Urinary bladder (tissue), 4 donors: Measurements from ENCODE around the gene SLC43A3. TPM values are rescaled to one million over a fixed set of nuclear protein-coding genes. Genes with fewer than 3 reads are reported as not detected.
"Not testable (repeated sequence)": the region's sequence is repeated elsewhere in the genome, so short reads cannot be mapped to it uniquely, and the experiment has no call there.

ENCODE experiments used
- DNase-seq: peaks from one replicate; pipeline ENCODE4 v3.0.0-alpha.2; 2015; ENCODE audit errors: extremely low spot score
- H3K27ac ChIP-seq: one replicate; pipeline ENCODE4 v1.5.1; 2013; ENCODE audit warnings: low read depth, mild to moderate bottlenecking, moderate library complexity
- H3K36me3 ChIP-seq: one replicate; pipeline ENCODE4 v1.6.1; 2013; ENCODE audit warnings: mild to moderate bottlenecking, moderate library complexity; ENCODE audit not compliant: insufficient read depth
- H3K4me1 ChIP-seq: one replicate; pipeline ENCODE4 v1.6.1; 2013; ENCODE audit warnings: mild to moderate bottlenecking, moderate library complexity; ENCODE audit not compliant: insufficient read depth
- H3K4me3 ChIP-seq: one replicate; pipeline ENCODE4 v1.5.1; 2013; ENCODE audit warnings: low read depth, low read length
- WGBS: extraction: QIAGEN DNeasy Blood & Tissue Kit; methylation state at CpG from one replicate; pipeline ENCODE4 v1.1.7; 2013; 5-methylcytosine and 5-hydroxymethylcytosine counted together
- polyA plus RNA-seq: library from polyadenylated mRNA; stranded (reverse); fragments of 200-250 nt; gene quantifications from one replicate; pipeline ENCODE4 v1.2.3, GENCODE V29; 2013
- small RNA-seq: library from RNA; depleted of rRNA; stranded (forward); fragments of <200 nt; gene quantifications from one replicate; pipeline ENCODE3, GENCODE V24; 2014
- total RNA-seq: library from RNA; depleted of rRNA; stranded (reverse); fragments of >200 nt; gene quantifications from one replicate; pipeline ENCODE4 v1.2.3, GENCODE V29; 2014
- donor health status: healthy with polysubstance abuse.
- donor health status: healthy.

Gene SLC43A3
- total and polyA plus RNA-seq, 2 donors, result 27.3 to 39.7 TPM

DNA sequence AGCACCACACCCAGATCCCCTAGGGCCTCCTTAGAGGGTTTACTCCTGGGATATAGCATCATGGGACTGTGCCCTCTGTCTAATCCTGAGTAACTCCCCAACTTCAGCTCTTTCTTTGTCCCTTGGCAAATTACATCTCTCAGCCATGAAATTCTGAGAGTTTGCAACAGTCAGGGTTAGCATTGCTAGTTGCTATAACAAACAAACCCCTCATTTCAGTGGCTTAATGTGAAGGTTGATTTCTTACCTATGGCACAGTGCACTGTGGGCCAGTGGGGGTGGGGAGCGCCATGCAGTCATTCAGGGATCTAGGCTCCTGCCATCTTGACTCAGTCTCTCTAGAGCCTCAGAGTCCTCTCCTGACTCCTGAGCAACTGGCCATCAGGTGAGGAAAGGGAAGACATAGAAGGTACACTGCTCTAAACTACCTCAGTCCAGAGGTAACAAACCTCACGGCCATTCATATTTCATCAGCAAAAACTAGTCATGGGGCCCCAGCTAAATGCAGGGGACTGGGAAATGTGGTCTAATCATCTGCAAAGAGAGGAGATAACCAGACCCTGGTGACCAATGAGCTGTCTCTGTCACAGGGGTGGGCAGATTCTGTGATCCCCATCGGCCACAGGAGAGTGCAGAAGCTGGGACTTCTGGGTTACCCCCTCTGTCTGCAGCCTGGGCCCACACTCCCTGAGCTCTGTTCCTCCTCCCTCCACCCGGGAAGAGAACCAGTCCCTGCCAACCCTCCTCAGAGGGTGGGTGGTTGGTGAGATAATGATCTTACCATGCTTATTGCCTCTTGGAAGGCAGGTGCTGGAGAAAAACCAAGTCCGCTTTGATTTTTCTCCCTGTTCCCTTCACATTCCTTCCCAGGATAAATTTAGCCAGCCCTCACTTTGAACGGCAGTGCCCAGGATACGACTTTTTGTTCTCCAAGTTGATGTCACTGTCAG, 63.5 kb downstream of the SLC43A3 start:
- H3K4me1 ChIP-seq, result no peaks in the 10 kb centered on the region
- WGBS, result 67% methylated on average over 7 of the region's 7 CpGs
- no peaks in the 10 kb centered on the region for H3K36me3 ChIP-seq
- H3K4me3 ChIP-seq, result no peak overlapping the region
- no peak for DNase-seq
- H3K27ac ChIP-seq, result no peak overlapping the region

DNA sequence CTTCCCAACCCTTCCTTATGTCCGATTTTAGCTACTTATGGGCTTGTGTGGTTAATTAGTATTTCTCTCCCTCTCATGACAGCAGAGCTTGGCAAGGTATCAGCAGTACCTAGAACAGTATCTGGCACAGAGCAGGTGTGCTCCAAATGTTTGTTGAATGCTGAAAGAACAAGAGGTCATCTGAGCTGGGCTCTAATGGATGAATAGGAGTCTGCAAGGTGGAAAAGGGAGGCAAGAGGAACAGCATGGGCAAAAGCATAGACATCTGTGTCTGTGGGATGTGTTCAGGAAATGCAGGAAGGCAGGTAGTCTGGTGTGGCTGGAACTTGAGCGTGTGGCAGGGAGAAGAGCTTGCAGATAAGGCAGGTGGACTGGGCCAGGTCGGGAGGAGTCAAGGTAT, 65.0 kb downstream of the SLC43A3 start:
- no peak overlapping the region for H3K4me3 ChIP-seq
- no peak for DNase-seq
- WGBS, result 88% methylated on average over 3 of the region's 3 CpGs
- H3K4me1 ChIP-seq, result no peaks in the 10 kb centered on the region
- no peak overlapping the region for H3K27ac ChIP-seq
- H3K36me3 ChIP-seq, result no peaks in the 10 kb centered on the region

DNA sequence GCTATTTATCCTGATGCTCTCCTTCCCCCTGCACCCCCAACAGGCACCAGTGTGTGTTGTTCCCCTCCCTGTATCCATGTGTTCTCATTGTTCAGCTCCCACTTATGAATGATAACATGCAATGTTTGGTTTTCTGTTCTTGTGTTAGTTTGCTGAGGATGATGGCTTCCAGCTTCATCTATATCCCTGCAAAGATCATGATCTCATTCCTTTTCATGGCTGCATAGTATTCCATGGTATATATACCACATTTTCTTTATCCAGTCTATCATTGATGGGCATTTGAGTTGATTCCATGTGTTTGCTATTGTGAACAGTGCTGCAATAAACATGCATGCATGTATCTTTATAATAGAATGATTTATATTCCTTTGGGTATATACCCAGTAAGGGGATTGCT, 65.5 kb downstream of the SLC43A3 start:
- H3K4me1 ChIP-seq, result not testable (repeated sequence)

DNA sequence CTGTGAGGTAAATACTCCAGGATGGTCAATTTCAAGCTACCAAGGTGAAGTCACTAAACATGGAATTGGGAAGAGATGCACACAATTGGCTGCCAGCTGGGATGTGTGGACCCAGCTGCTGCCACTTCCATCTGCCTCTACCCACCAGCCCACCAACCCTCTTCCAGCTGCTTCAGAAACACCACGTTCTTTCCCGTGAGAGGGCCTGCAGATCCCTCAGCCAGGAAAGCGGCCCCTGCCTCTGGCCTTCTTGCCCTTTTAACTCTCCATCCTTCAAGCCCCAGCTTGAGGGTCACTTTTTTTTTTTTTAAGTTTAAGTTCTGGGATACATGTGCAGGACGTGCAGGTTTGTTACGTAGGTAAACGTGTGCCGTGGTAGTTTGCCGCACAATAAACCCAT, 65.9 kb downstream of the SLC43A3 start:
- Histone ChIP-seq H3K27ac (no peak overlapping the region), H3K4me3 (no peak overlapping the region), H3K36me3 (no peaks in the 10 kb centered on the region), H3K4me1 (no peaks in the 10 kb centered on the region)
- no peak for DNase-seq
- 93% methylated on average over 8 of the region's 8 CpGs for WGBS

More for the DNA sequence above, 65.5 kb downstream of the SLC43A3 start:
- H3K36me3 ChIP-seq, H3K27ac ChIP-seq, DNase-seq, H3K4me3 ChIP-seq: not testable (repeated sequence)

DNA sequence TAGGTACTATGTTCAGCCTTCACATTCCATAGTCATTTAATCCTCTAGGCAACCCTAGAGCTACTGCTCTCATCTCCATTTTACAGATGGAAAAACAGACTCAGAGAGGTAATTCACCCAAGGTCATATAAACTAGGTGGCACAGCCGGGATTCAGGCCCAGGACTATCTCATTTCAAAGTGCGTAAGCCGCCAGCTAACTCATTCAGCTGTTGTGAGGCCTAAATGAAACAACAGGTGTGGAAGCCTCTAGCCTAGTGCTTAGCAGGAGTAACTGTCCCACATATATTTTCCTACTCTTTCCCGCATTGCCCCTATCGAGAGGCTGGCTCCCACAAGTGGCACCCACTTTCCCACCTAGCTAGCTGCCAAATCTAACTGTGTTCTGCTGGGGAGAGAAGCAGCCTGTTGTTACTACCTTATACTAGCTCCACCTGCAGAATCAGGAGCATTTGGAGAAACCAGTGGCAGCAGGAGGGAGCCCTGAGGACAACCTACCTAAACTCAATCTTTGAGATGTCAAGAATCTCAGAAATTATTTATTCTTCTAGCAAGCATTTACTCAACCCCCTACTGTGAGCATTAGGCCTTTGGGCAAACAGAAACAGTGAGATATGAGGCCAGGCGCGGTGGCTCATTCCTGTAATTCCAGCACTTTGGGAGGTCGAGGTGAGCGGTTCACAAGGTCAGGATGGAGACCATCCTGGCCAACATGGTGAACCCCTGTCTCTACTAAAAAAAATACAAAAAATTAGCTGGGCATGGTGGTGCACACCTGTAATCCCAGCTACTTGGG, 66.8 kb downstream of the SLC43A3 start:
- Histone ChIP-seq H3K4me3 (no peak overlapping the region), H3K36me3 (no peaks in the 10 kb centered on the region), H3K27ac (no peak overlapping the region), H3K4me1 (no peaks in the 10 kb centered on the region)
- DNase-seq, result no peak
- WGBS, result 91% methylated on average over 9 of the region's 9 CpGs

DNA sequence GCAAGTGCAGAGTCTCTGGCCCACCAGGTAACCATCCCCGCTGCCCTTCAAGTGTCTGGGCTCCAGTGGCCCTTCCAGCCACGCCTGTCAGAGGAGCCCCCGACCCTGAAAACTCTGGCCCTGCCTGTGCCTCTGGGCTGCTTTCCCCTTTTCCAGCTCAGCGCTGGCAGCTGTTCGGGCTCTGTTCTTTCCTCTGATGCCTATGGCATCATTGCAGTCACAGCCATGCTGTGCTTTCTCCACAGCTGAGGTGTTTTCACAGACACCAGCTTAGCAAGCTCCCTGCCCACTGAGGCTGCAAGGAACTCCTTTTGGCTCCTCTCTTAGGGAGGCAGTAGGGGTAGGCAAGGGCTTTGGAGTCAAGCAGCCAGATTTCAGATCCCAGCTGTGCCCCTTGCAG, 67.5 kb downstream of the SLC43A3 start:
- WGBS, result 84% methylated on average over 5 of the region's 5 CpGs
- Histone ChIP-seq H3K4me3 (no peak overlapping the region), H3K4me1 (no peaks in the 10 kb centered on the region), H3K27ac (no peak overlapping the region), H3K36me3 (no peaks in the 10 kb centered on the region)
- DNase-seq, result no peak

DNA sequence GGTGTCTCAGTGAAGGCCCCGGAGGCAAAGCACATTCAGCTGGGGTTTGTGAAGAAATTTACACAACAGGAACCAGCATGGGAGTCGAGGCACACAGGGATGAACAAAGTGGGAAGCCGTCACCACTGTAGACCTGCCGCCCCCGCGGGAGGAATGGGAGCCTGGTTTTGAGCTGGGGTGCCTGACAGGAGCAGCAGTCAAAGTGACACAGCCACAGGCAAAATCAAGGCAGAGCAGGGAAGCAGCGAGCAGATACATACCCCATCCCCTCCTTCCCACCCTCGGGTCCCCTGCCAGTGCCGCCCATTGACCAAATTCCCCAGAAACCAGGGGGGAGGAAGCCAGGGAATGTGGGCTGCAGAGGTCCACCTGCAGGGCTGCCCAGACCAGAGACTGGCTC, 67.9 kb downstream of the SLC43A3 start:
- 77% methylated on average over 9 of the region's 9 CpGs for WGBS
- no peak for DNase-seq
- no peak overlapping the region for H3K4me3 ChIP-seq
- H3K27ac ChIP-seq, result no peak overlapping the region
- H3K36me3 ChIP-seq, result no peaks in the 10 kb centered on the region
- no peaks in the 10 kb centered on the region for H3K4me1 ChIP-seq

DNA sequence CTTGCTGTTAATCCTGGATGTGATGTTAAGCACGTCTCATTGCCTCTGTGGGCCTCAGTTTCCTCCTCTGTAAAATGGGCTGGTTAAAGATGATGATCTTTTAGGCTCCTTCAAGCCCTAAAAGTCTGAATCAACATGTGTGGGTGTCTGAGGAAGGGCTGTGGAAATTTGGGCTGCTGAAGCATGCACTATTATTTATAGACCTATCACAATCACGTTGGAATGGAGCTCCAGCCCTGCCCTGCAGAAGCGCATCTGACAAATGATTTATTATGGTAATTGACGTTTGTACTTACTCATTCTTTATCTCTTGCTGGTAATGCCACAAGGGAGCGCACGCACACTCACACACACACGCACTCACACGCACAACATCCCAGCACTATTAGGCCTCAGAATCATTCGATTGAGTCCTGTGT, 68.4 kb downstream of the SLC43A3 start:
- H3K36me3 ChIP-seq, result no peaks in the 10 kb centered on the region
- no peak overlapping the region for H3K27ac ChIP-seq
- 70% methylated on average over 9 of the region's 9 CpGs for WGBS
- no peak for DNase-seq
- H3K4me3 ChIP-seq, result no peak overlapping the region
- no peaks in the 10 kb centered on the region for H3K4me1 ChIP-seq

DNA sequence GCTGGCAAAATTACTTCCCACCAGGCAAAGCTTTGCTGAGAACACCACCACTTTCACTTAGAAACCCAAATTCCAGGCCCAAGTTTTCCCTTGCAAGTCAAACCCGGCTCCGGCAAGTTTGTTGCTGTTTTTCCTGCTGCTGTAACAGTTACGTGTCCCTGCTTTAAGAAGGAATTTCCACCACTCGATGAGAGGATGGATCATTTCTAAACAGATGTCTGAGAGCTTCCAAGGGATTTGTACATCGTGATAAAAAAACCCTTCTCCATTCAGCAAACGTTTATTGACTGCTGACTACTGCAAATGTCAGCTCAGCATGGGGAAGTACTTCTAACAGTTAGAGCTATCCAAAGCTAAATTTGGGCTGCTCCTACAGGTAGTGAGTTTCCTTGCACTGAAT, 69.1 kb downstream of the SLC43A3 start:
- no peaks in the 10 kb centered on the region for H3K36me3 ChIP-seq
- no peak for DNase-seq
- H3K27ac ChIP-seq, result no peak overlapping the region
- no peak overlapping the region for H3K4me3 ChIP-seq
- no peaks in the 10 kb centered on the region for H3K4me1 ChIP-seq
- 16% methylated on average over 6 of the region's 6 CpGs for WGBS

DNA sequence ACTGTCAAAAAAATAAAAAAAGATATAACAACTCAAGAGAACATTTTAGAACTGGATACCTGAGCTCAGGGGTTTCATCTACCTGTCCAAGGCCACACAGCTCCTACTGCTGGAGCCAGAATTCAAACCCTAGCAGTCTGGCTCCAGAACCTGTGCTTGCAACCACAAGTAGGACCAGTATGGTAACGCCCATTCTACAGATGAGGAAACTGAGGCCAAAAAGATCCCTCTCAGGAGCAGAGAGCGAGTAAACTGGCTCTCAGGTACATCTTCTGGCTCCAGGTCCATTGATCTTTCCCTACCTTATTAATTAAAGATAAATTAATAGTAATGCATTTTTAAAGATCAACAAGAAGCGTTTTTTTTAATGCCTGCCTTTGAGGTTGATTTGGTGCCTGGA, 69.6 kb downstream of the SLC43A3 start:
- WGBS, result 83% methylated on average over 3 of the region's 3 CpGs
- no peak overlapping the region for H3K27ac ChIP-seq
- no peak overlapping the region for H3K4me3 ChIP-seq
- no peaks in the 10 kb centered on the region for H3K36me3 ChIP-seq
- H3K4me1 ChIP-seq, result no peaks in the 10 kb centered on the region
- no peak for DNase-seq

Small RNA genes within 50 kb of the gene (small RNA-seq; reads per million reads assigned to genes)
- not detected for gene RNA5SP341

Other genes starting within 250 kb of the SLC43A3 start
- 0.53 TPM for gene LRRC55, start 245.2 kb downstream of the SLC43A3 start, total RNA-seq
- gene LRRC55, start 245.2 kb downstream of the SLC43A3 start, polyA plus RNA-seq, result 0.11 TPM
- 50.7 TPM for gene APLNR, start 189.9 kb downstream of the SLC43A3 start, total RNA-seq
- gene APLNR, start 189.9 kb downstream of the SLC43A3 start, polyA plus RNA-seq, result 3.4 TPM
- 33.6 TPM for gene TNKS1BP1, start 102.2 kb downstream of the SLC43A3 start, total RNA-seq
- gene TNKS1BP1, start 102.2 kb downstream of the SLC43A3 start, polyA plus RNA-seq, result 146 TPM
- gene SSRP1, start 91.2 kb downstream of the SLC43A3 start, total RNA-seq, result 32.3 TPM
- gene SSRP1, start 91.2 kb downstream of the SLC43A3 start, polyA plus RNA-seq, result 79.4 TPM
- 1.5 TPM for gene P2RX3, start 88.8 kb downstream of the SLC43A3 start, total RNA-seq
- 0.34 TPM for gene P2RX3, start 88.8 kb downstream of the SLC43A3 start, polyA plus RNA-seq
- gene PRG3, start 46.0 kb downstream of the SLC43A3 start, total RNA-seq, result not detected
- gene PRG3, start 46.0 kb downstream of the SLC43A3 start, polyA plus RNA-seq, result not detected
- 0.42 TPM for gene PRG2, start 36.5 kb downstream of the SLC43A3 start, total RNA-seq
- not detected for gene PRG2, start 36.5 kb downstream of the SLC43A3 start, polyA plus RNA-seq
- 0.58 TPM for gene RTN4RL2, start 33.4 kb upstream of the SLC43A3 start, total RNA-seq
- 1.4 TPM for gene RTN4RL2, start 33.4 kb upstream of the SLC43A3 start, polyA plus RNA-seq
- 16.8 TPM for gene SLC43A1, start 88.6 kb upstream of the SLC43A3 start, total RNA-seq
- gene SLC43A1, start 88.6 kb upstream of the SLC43A3 start, polyA plus RNA-seq, result 33.0 TPM
- 14.3 TPM for gene TIMM10, start 103.6 kb upstream of the SLC43A3 start, total RNA-seq
- gene TIMM10, start 103.6 kb upstream of the SLC43A3 start, polyA plus RNA-seq, result 40.7 TPM
- gene SMTNL1, start 110.5 kb upstream of the SLC43A3 start, total RNA-seq, result 0.16 TPM
- not detected for gene SMTNL1, start 110.5 kb upstream of the SLC43A3 start, polyA plus RNA-seq
- 25.6 TPM for gene UBE2L6, start 140.6 kb upstream of the SLC43A3 start, total RNA-seq
- gene UBE2L6, start 140.6 kb upstream of the SLC43A3 start, polyA plus RNA-seq, result 76.8 TPM
- 53.6 TPM for gene SERPING1, start 170.6 kb upstream of the SLC43A3 start, total RNA-seq
- 806 TPM for gene SERPING1, start 170.6 kb upstream of the SLC43A3 start, polyA plus RNA-seq
- gene YPEL4, start 222.8 kb upstream of the SLC43A3 start, total RNA-seq, result 1.7 TPM
- gene YPEL4, start 222.8 kb upstream of the SLC43A3 start, polyA plus RNA-seq, result 3.5 TPM
- gene CLP1, start 230.6 kb upstream of the SLC43A3 start, total RNA-seq, result 14.1 TPM
- gene CLP1, start 230.6 kb upstream of the SLC43A3 start, polyA plus RNA-seq, result 12.7 TPM
- gene ZDHHC5, start 241.0 kb upstream of the SLC43A3 start, total RNA-seq, result 29.9 TPM
- 36.4 TPM for gene ZDHHC5, start 241.0 kb upstream of the SLC43A3 start, polyA plus RNA-seq